Kidney (tissue), 14 donors: ENCODE results near the gene PCNX2. TPM values are rescaled to one million over a fixed set of nuclear protein-coding genes. Genes with fewer than 3 reads are reported as not detected.

Source experiments
- DNase-seq, 5 donors: peaks; one replicate each; pipeline ENCODE4 v3.0.0-alpha.2; 2013 to 2020
- FAIRE-seq: peaks from 2 replicates; lab custom pipeline; 2012; peaks lifted over from hg19 to GRCh38; lab: Jason Lieb, UNC
- H3K27ac ChIP-seq, 2 donors: one replicate each; pipeline ENCODE4 v1.7.0; 2013; ENCODE audit warnings: low read depth in 2 of 2, low read length in 2 of 2, inconsistent platforms in 1 of 2
- H3K27me3 ChIP-seq: one replicate; pipeline ENCODE4 v1.7.1; 2013; ENCODE audit warnings: low read length, inconsistent platforms; ENCODE audit not compliant: control insufficient read depth, insufficient read depth
- H3K36me3 ChIP-seq, 3 donors: one replicate each; pipeline versions ENCODE4 v1.7.0 to v1.7.1; 2013; ENCODE audit warnings: low read length in 3 of 3, control low read depth in 1 of 3, inconsistent platforms in 1 of 3; ENCODE audit not compliant: insufficient read depth in 3 of 3, control insufficient read depth in 2 of 3
- H3K4me1 ChIP-seq, 3 donors: one replicate each; pipeline versions ENCODE4 v1.7.0 to v1.7.1; 2013; ENCODE audit warnings: low read length in 3 of 3, inconsistent platforms in 1 of 3, low read depth in 1 of 3; ENCODE audit not compliant: control insufficient read depth in 2 of 3, insufficient read depth in 2 of 3
- H3K4me3 ChIP-seq, 3 donors: one replicate each; pipeline versions ENCODE4 v1.7.0 to v1.8.1; 2013; ENCODE audit warnings: low read length in 3 of 3, control low read depth in 1 of 3, inconsistent platforms in 1 of 3
- H3K9ac ChIP-seq, 3 donors: one replicate each; pipeline versions ENCODE4 v1.7.0 to v1.7.1; 2013; ENCODE audit warnings: low read length in 3 of 3, control low read depth in 1 of 3, inconsistent platforms in 1 of 3
- H3K9me3 ChIP-seq, 3 donors: one replicate each; pipeline versions ENCODE4 v1.7.0 to v1.7.1; 2013; ENCODE audit warnings: low read length in 3 of 3, control low read depth in 1 of 3, inconsistent platforms in 1 of 3; ENCODE audit not compliant: control insufficient read depth in 2 of 3, insufficient read depth in 1 of 3
- CTCF ChIP-seq: IDR thresholded peaks from 3 replicates; pipeline ENCODE4 v1.5.1; 2012; ENCODE audit warnings: mild to moderate bottlenecking, moderate library complexity, borderline replicate concordance; ENCODE audit not compliant: insufficient read depth; ENCODE audit errors: extremely low read depth
- intact Hi-C: fragments of 100-400 bp; cut with DNase I; formaldehyde crosslinking; loops from one replicate; pipeline ENCODE4 v1.11.1; 2022
- polyA plus RNA-seq: library from polyadenylated mRNA; stranded (reverse); fragments of 350-450 nt; fragmentation: Illumina TruSeq; extraction: RNeasy Lipid Tissue Mini Kit (QIAGEN cat#74804); gene quantifications from one replicate; pipeline ENCODE4 v1.2.3, GENCODE V29; 2014; ENCODE audit warnings: low read depth, low replicate concordance; ENCODE audit not compliant: insufficient read depth
- total RNA-seq: library from RNA; stranded (reverse); fragmentation: NEBNext Ultra II Directional; extraction: Animal tissue kit (Norgen Biotek cat#: 25700); gene quantifications from one replicate; pipeline ENCODE4 v1.2.1, GENCODE V29; 2021
- donor health status: control.
- donor health status: control.
- donor health status: control.
- donor health status: control.
- donor health status: control.
- donor health status: DM: yes; HTN: yes; CAD: no.
- donor health status: Normal renal cell carcinoma (clear cell type).

Gene PCNX2
- total and polyA plus RNA-seq, 2 donors from 2014 or later = 5.2 to 29.2 TPM

GRCh38 chr1:232999956-233000625 lies 295.4 kb downstream of the PCNX2 start:
- Histone ChIP-seq H3K9me3 (no peaks in the 10 kb centered on the region), H3K4me3 (no peak overlapping the region), H3K4me1 (no peaks in the 10 kb centered on the region), H3K27ac (no peak overlapping the region), H3K9ac (no peak overlapping the region), H3K27me3 (no peaks in the 10 kb centered on the region), H3K36me3 (peaks cover 0 to 14% (median 3%) of the 10 kb centered on the region in 3 donors)
- no peak for DNase-seq
- intact Hi-C loops = no loop called here
- no peak for FAIRE-seq
- no peak for TF ChIP-seq CTCF

- intact Hi-C loops = no loop called here
- no peak overlapping the region for H3K27ac ChIP-seq
- no peak for TF ChIP-seq CTCF
- no peaks in the 10 kb centered on the region for H3K27me3 ChIP-seq
- H3K36me3 ChIP-seq = peaks cover 0 to 14% (median 3%) of the 10 kb centered on the region in 3 donors
- H3K4me1 ChIP-seq = no peaks in the 10 kb centered on the region
- DNase-seq = no peak
- no peaks in the 10 kb centered on the region for H3K9me3 ChIP-seq
- no peak for FAIRE-seq
- H3K9ac ChIP-seq = no peak overlapping the region
- no peak overlapping the region for H3K4me3 ChIP-seq
These were observed 296.9 kb downstream of the PCNX2 start for GRCh38 chr1:232998646-232999045.

GRCh38 chr1:232998138-232998537 lies 297.4 kb downstream of the PCNX2 start:
- TF ChIP-seq CTCF = no peak
- Histone ChIP-seq H3K9me3 (no peaks in the 10 kb centered on the region), H3K9ac (no peak overlapping the region), H3K4me3 (no peak overlapping the region), H3K27me3 (no peaks in the 10 kb centered on the region), H3K27ac (no peak overlapping the region), H3K36me3 (peaks cover 0 to 14% (median 3%) of the 10 kb centered on the region in 3 donors), H3K4me1 (no peaks in the 10 kb centered on the region)
- DNase-seq (no peak), FAIRE-seq (no peak)
- intact Hi-C loops = no loop called here
